Right lobe of liver (tissue), 4 donors: ENCODE results near the gene SLC9C1.

ENCODE experiments used
- POLR2A ChIP-seq: fragments of 450-650 bp; IDR thresholded peaks from one replicate; pipeline ENCODE4 v1.6.1; 2017; ENCODE audit warnings: antibody characterized with exemption, mild to moderate bottlenecking
- TF ChIP-seq, protein P1 (sequence below), 4 donors: fragments of 200-600 bp in 3 of 4; fragments of 450-650 bp in 1 of 4; IDR thresholded peaks; one replicate each; pipeline versions ENCODE4 v1.5.1 to v1.8.0; 2016 to 2022; ENCODE audit warnings: antibody characterized with exemption in 4 of 4, mild to moderate bottlenecking in 2 of 4
- donor health status: DM: no; HTN: no; CAD: no.
- donor health status: DM: no; HTN: no; CAD: no.
- donor health status: DM: no; HTN: yes; CAD: no.

DNA sequence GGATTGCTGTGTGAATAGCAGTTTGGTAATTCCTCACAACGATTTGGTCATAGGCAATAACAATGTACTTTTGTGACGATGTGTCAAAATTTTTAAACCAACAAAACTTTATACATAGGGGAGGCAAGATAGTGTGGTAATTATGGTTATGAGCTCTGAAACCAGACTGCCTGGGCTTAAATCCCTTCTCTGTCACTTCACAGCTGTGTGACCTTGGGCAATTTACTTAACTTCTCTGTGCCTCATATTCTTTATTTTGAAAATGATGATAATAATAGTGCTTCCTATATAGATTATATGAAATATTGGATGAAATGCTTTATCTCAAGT, 44.7 kb upstream of the SLC9C1 start:
- TF ChIP-seq, protein P1, sequence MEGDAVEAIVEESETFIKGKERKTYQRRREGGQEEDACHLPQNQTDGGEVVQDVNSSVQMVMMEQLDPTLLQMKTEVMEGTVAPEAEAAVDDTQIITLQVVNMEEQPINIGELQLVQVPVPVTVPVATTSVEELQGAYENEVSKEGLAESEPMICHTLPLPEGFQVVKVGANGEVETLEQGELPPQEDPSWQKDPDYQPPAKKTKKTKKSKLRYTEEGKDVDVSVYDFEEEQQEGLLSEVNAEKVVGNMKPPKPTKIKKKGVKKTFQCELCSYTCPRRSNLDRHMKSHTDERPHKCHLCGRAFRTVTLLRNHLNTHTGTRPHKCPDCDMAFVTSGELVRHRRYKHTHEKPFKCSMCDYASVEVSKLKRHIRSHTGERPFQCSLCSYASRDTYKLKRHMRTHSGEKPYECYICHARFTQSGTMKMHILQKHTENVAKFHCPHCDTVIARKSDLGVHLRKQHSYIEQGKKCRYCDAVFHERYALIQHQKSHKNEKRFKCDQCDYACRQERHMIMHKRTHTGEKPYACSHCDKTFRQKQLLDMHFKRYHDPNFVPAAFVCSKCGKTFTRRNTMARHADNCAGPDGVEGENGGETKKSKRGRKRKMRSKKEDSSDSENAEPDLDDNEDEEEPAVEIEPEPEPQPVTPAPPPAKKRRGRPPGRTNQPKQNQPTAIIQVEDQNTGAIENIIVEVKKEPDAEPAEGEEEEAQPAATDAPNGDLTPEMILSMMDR (IDR thresholded peaks at IDR 0.05) = no peak
- TF ChIP-seq POLR2A = no peak
